Measurements from ENCODE around the gene SPATA2. TPM values are rescaled to one million over a fixed set of nuclear protein-coding genes. Genes with fewer than 3 reads are reported as not detected.

Gene SPATA2
- total and polyA plus RNA-seq, 2 experiments from 2014 or later: 5.3 to 9.3 TPM

- DNase-seq (ENCODE audit: low spot score) (no peak), ATAC-seq (no peak)
- Histone ChIP-seq H3K27me3 (ENCODE audit: insufficient read depth) (no peaks in the 10 kb centered on the region), H3K79me2 (replicated peaks; ENCODE audit: insufficient read depth) (peaks cover 35% of the 10 kb centered on the region), H3K4me2 (no peak overlapping the region), H3K36me3 (ENCODE audit: insufficient read depth) (no peaks in the 10 kb centered on the region; the same call in 1 of the 2 replicates), H4K20me1 (replicated peaks; ENCODE audit: insufficient read depth) (peaks cover 17% of the 10 kb centered on the region), H3F3A (replicated peaks; ENCODE audit: low read depth) (no peaks in the 10 kb centered on the region), H3K4me1 (ENCODE audit: insufficient read depth) (no peaks in the 10 kb centered on the region), H2AFZ (no peak overlapping the region), H3K27ac (ENCODE audit: low read depth) (no peak overlapping the region), H3K4me3 (no peak overlapping the region), H3K9me2 (ENCODE audit: insufficient read depth) (no peaks in the 10 kb centered on the region)
- Mint-ChIP-seq H3K27ac (no peak overlapping the region), H3K9me3 (no peaks in the 10 kb centered on the region), H3K4me3 (no peak overlapping the region), H3K27me3 (ENCODE audit: insufficient read depth, low read depth, poor library complexity) (peaks cover 1% of the 10 kb centered on the region), H3K36me3 (ENCODE audit: low read depth) (peaks cover 21% of the 10 kb centered on the region), H3K4me1 (no peaks in the 10 kb centered on the region)
- TF ChIP-seq CREB1 (CRISPR knock-in tag; IDR thresholded peaks at IDR 0.05; ENCODE audit: low read depth): no peak
- TF ChIP-seq JUNB (IDR thresholded peaks at IDR 0.05; ENCODE audit: unreplicated experiment): no peak
- TF ChIP-seq, protein P1, sequence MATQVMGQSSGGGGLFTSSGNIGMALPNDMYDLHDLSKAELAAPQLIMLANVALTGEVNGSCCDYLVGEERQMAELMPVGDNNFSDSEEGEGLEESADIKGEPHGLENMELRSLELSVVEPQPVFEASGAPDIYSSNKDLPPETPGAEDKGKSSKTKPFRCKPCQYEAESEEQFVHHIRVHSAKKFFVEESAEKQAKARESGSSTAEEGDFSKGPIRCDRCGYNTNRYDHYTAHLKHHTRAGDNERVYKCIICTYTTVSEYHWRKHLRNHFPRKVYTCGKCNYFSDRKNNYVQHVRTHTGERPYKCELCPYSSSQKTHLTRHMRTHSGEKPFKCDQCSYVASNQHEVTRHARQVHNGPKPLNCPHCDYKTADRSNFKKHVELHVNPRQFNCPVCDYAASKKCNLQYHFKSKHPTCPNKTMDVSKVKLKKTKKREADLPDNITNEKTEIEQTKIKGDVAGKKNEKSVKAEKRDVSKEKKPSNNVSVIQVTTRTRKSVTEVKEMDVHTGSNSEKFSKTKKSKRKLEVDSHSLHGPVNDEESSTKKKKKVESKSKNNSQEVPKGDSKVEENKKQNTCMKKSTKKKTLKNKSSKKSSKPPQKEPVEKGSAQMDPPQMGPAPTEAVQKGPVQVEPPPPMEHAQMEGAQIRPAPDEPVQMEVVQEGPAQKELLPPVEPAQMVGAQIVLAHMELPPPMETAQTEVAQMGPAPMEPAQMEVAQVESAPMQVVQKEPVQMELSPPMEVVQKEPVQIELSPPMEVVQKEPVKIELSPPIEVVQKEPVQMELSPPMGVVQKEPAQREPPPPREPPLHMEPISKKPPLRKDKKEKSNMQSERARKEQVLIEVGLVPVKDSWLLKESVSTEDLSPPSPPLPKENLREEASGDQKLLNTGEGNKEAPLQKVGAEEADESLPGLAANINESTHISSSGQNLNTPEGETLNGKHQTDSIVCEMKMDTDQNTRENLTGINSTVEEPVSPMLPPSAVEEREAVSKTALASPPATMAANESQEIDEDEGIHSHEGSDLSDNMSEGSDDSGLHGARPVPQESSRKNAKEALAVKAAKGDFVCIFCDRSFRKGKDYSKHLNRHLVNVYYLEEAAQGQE (IDR thresholded peaks at IDR 0.05; ENCODE audit: unreplicated experiment): no peak
- no peak for TF ChIP-seq EZH2 (IDR thresholded peaks at IDR 0.05; ENCODE audit: low read depth, unreplicated experiment)
- no peak for TF ChIP-seq POLR2AphosphoS5 (IDR thresholded peaks at IDR 0.05; ENCODE audit: low read depth)
- TF ChIP-seq, protein P2, sequence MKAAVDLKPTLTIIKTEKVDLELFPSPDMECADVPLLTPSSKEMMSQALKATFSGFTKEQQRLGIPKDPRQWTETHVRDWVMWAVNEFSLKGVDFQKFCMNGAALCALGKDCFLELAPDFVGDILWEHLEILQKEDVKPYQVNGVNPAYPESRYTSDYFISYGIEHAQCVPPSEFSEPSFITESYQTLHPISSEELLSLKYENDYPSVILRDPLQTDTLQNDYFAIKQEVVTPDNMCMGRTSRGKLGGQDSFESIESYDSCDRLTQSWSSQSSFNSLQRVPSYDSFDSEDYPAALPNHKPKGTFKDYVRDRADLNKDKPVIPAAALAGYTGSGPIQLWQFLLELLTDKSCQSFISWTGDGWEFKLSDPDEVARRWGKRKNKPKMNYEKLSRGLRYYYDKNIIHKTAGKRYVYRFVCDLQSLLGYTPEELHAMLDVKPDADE (IDR thresholded peaks at IDR 0.05): no peak
- no peak for TF ChIP-seq NANOG (IDR thresholded peaks at IDR 0.05; ENCODE audit: borderline replicate concordance)
- no peak for TF ChIP-seq EZH2phosphoT487 (IDR thresholded peaks at IDR 0.05; ENCODE audit: unreplicated experiment)
- TF ChIP-seq CTCF (conservative IDR thresholded peaks at IDR 0.05; ENCODE audit: low read depth in 2 of 2): no peak
- TF ChIP-seq ZNF331 (CRISPR knock-in tag; IDR thresholded peaks at IDR 0.05; ENCODE audit: low read depth): no peak
- TF ChIP-seq ZNF114 (CRISPR knock-in tag; IDR thresholded peaks at IDR 0.05): no peak
- TF ChIP-seq STAT1 (IDR thresholded peaks at IDR 0.05; ENCODE audit: unreplicated experiment): no peak
- TF ChIP-seq ZNF462 (CRISPR knock-in tag; IDR thresholded peaks at IDR 0.05): no peak
These were observed 7.7 kb downstream of the SPATA2 start for GRCh38 chr20:49907405-49908257.
